Activated CD8-positive, alpha-beta memory T cell treated with anti-CD3 and anti-CD28 coated beads, Interleukin-2, amount 10 ng/mL, durations not matched to agents 7 days and 5 days (primary cell): Measurements from ENCODE around the gene CHD9. TPM values are rescaled to one million over a fixed set of nuclear protein-coding genes. Genes with fewer than 3 reads are reported as not detected.
"Not testable (repeated sequence)": the region's sequence is repeated elsewhere in the genome, so short reads cannot be mapped to it uniquely, and the experiment has no call there.

Experiments
- ATAC-seq: fragments of 150-1000 bp; cut with Tn5 transposase; one replicate; pipeline ENCODE4 v1.10.0; 2021; ENCODE audit warnings: moderate library complexity
- CTCF ChIA-PET: fragments of 350-600 bp; sonication (Branson Sonifier 250); formaldehyde crosslinking; loops from one replicate; lab custom pipeline; 2021; ENCODE audit warnings: antibody characterized with exemption; lab: Charles Lee
- DNase-seq: peaks from one replicate; pipeline ENCODE4 v3.0.0-alpha.2; 2020
- H3K27ac Mint-ChIP-seq: one replicate; pipeline ENCODE4 v1.8.0; 2021; ENCODE audit warnings: mild to moderate bottlenecking, mixed read lengths
- H3K27me3 Mint-ChIP-seq: one replicate; pipeline ENCODE4 v1.8.0; 2021; ENCODE audit warnings: mixed read lengths
- H3K36me3 Mint-ChIP-seq: one replicate; pipeline ENCODE4 v1.8.0; 2021; ENCODE audit warnings: mild to moderate bottlenecking, mixed read lengths
- H3K4me1 Mint-ChIP-seq: one replicate; pipeline ENCODE4 v1.8.0; 2021; ENCODE audit warnings: mixed read lengths
- H3K4me3 Mint-ChIP-seq: one replicate; pipeline ENCODE4 v1.8.0; 2021; ENCODE audit warnings: mild to moderate bottlenecking, moderate library complexity, mixed read lengths
- H3K9me3 Mint-ChIP-seq: one replicate; pipeline ENCODE4 v1.8.0; 2022; ENCODE audit warnings: low read depth, mixed read lengths
- total RNA-seq, 2 experiments: library from RNA; stranded (reverse); gene quantifications; one replicate each; pipeline ENCODE4 v1.2.3, GENCODE V29; 2021

Gene CHD9
- total RNA-seq, 2 experiments from 2014 or later, result 23.7 to 32.7 TPM

DNA sequence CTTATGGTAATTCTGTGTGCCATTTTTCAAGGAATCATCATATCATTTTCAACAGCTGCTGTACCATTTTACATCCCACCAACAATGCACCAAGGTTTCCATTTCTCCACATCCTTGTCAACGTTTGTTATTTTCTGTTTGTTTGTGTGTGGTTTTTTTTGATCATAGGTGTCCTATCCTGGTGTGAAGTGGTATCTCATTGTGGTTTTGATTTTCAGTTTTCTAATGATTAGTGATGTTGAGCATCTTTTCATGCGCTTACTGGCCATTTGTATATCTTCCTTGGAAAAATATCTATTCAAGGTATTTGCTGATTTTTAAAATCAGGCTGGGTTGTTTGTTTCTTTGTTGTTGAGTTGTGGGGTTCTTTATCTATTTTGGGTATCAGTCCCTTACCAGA, 15.0 kb downstream of the CHD9 start:
- Mint-ChIP-seq H3K4me1 (peaks cover 51% of the 10 kb centered on the region), H3K36me3 (peaks cover 34% of the 10 kb centered on the region), H3K9me3 (peaks cover 3% of the 10 kb centered on the region), H3K27ac (peak overlapping the region; percentile 69), H3K27me3 (no peaks in the 10 kb centered on the region), H3K4me3 (no peak overlapping the region)
- CTCF ChIA-PET, result interaction anchor here (1.2 to 3.8 kb wide), 3 partner anchors 10 to 30 kb away, joined by 4 to 14 read pairs (median 4); partner anchors contain the start of gene CHD9
- ATAC-seq (no peak), DNase-seq (no peak)

DNA sequence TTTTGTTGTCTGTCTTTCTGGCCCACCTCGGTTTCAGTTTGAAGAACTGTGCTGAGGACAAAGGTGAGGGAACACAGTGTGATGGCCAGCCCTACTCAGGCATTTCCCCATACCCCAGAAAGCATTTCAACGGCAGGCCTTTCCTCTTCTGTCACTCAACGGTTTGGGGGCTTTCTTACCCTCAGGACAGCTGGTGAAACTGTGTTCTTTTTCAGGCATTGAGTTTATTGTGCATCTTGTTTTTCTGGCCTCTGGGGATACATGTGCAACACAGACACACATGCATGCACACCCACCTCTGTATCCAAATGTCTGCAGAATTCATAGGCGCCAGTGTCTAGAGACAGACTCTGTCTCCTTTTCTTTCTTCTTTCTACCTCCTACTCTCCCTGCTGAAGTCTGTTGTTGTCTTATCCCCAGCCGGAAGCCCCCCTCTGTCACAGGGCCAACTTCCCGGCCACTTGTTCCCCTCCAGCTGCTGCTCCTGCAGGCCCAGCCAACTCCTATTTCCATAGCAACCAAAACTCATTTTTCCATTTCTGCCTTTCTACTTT, 17.0 kb downstream of the CHD9 start:
- ATAC-seq (no peak), DNase-seq (no peak)
- Mint-ChIP-seq H3K27ac (no peak overlapping the region), H3K36me3 (peaks cover 46% of the 10 kb centered on the region), H3K4me3 (no peak overlapping the region), H3K27me3 (no peaks in the 10 kb centered on the region), H3K9me3 (peaks cover 7% of the 10 kb centered on the region), H3K4me1 (peaks cover 33% of the 10 kb centered on the region)
- CTCF ChIA-PET, result interaction anchor here (1.9 kb wide), 1 partner anchor 17 kb away, joined by 4 read pairs; the partner anchor contains the start of gene CHD9

DNA sequence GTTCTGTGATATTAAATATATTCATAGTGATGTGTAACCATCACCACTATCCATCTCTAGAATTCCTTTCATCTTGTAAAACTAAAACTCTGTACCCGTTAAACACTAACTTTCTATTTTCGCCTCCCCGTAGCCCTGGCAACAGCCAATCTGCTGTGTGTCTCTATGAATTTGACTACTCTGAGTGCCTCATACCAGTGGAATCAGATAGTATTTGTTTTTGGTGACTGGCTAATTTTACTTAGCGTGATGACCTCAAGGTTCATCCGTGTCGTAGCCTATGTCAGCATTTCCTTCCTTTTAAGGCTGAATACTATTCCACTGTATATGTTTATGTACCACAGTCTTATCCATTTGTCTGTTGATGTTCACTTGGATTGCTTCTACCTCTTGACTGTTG, 18.2 kb downstream of the CHD9 start:
- no peak for ATAC-seq
- no peak overlapping the region for H3K27ac Mint-ChIP-seq
- peaks cover 30% of the 10 kb centered on the region for H3K4me1 Mint-ChIP-seq
- peaks cover 45% of the 10 kb centered on the region for H3K36me3 Mint-ChIP-seq
- CTCF ChIA-PET, result interaction anchor here (1.9 kb wide), 1 partner anchor 18 kb away, joined by 4 read pairs; the partner anchor contains the start of gene CHD9
- peaks cover 7% of the 10 kb centered on the region for H3K9me3 Mint-ChIP-seq
- no peak for DNase-seq
- H3K27me3 Mint-ChIP-seq, result no peaks in the 10 kb centered on the region
- no peak overlapping the region for H3K4me3 Mint-ChIP-seq

DNA sequence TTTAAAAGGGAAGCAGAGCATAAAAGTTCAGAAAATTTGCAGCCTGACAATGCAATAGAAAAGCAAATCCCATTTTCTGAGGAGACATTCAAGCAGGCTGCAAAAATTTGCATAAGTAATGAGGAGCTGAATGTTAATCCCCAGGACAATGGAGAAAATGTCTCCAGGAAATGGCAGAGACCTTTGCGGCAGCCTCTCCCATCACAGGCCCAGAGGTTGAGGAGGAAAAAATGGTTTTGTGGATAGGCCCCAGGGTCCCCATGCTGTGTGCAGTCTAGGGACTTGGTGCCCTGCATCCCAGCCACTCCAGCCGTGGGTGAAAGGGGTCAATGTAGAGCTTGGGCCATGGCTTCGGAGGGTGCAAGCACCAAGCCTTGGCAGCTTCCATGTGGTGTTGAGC, 19.5 kb downstream of the CHD9 start:
- H3K36me3 Mint-ChIP-seq, result peaks cover 47% of the 10 kb centered on the region
- H3K27ac Mint-ChIP-seq, H3K4me3 Mint-ChIP-seq, DNase-seq, H3K27me3 Mint-ChIP-seq, CTCF ChIA-PET, ATAC-seq, H3K9me3 Mint-ChIP-seq: not testable (repeated sequence)
- H3K4me1 Mint-ChIP-seq, result peaks cover 22% of the 10 kb centered on the region

DNA sequence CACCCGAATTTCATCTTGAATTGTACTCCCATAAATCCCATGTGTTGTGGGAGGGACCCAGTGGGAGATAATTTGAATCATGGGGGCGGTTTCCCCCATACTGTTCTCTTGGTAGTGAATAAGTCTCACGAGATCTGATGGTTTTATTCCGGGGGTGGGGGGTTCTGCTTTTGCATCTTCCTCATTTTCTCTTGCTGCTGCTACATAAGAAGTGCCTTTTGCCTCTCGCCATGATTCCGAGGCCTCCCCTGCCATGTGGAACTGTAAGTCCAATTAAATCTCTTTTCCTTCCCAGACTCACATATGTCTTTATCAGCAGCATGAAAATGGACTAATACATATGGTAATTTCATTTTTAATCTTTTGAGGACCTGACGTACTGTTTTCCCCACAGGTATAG, 20.7 kb downstream of the CHD9 start:
- H3K4me3 Mint-ChIP-seq, DNase-seq, ATAC-seq, CTCF ChIA-PET, H3K27ac Mint-ChIP-seq, H3K9me3 Mint-ChIP-seq, H3K27me3 Mint-ChIP-seq: not testable (repeated sequence)
- peaks cover 37% of the 10 kb centered on the region for H3K36me3 Mint-ChIP-seq
- peaks cover 12% of the 10 kb centered on the region for H3K4me1 Mint-ChIP-seq

DNA sequence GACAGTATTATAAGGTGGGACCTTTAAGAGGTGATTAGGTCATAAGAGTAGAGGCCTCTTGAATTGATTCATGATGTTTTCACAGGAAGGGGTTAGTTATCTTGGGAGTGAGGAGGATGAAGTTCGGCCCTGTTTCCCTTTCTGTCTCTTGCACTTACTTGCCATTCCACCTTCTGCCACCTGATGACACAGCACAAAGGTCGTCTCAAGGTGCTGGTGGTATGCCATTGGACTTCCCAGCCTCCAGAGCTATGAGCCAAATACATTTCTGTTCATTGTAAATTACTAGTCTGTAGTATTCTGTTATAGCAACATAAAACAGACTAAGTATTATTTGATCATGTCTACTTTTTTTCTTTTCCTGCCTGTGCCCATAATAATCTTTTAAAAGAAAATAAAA, 23.5 kb downstream of the CHD9 start:
- Mint-ChIP-seq H3K4me1 (peaks cover 10% of the 10 kb centered on the region), H3K4me3 (no peak overlapping the region), H3K36me3 (peaks cover 30% of the 10 kb centered on the region), H3K27ac (no peak overlapping the region), H3K9me3 (peaks cover 7% of the 10 kb centered on the region), H3K27me3 (no peaks in the 10 kb centered on the region)
- ATAC-seq (no peak), DNase-seq (no peak)
- CTCF ChIA-PET, result interaction anchor here (1.2 kb wide), 2 partner anchors 12 to 23 kb away, joined by 3 to 4 read pairs; partner anchors contain the start of gene CHD9

DNA sequence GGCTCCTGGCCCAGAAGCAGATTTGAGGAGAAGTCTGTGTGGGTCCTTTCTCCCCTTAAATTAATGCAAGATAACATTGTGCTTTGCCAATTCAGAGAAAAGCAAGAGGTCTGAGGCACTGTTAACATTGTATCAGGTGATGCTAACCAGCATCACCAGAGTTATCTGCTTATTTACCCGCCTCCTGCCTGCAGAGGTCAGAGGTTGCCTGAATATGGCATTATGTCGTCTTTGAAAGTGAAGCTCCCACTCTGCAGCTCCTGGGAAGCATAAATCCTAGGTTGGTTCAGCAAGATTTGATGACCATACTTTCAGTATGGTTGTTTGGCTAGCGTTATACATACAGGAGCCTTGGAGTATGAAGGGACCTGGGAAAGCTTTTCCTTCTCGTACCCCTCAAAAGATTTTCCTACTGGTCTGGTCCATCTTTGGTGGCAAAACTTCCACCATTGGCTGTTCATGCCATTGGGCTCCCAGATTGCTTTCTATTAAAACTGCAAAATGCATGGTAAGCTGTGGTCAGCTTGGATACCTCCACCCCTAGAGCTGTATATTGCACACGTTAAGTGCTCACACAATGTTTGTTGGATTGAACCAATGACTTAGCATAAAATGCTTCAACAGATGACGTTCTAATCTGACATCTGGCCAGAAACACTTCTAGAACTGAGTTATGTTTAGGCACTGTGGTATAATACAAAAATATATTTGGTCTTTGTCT, 24.1 kb downstream of the CHD9 start:
- H3K4me3 Mint-ChIP-seq, result no peak overlapping the region
- DNase-seq, result no peak
- CTCF ChIA-PET, result interaction anchor here (1.2 to 1.4 kb wide), 3 partner anchors 9 to 24 kb away, joined by 3 to 4 read pairs (median 4); partner anchors contain the start of gene CHD9
- ATAC-seq, result no peak
- no peaks in the 10 kb centered on the region for H3K27me3 Mint-ChIP-seq
- H3K4me1 Mint-ChIP-seq, result peaks cover 10% of the 10 kb centered on the region
- peaks cover 23% of the 10 kb centered on the region for H3K36me3 Mint-ChIP-seq
- H3K27ac Mint-ChIP-seq, result no peak overlapping the region
- H3K9me3 Mint-ChIP-seq, result peaks cover 4% of the 10 kb centered on the region

DNA sequence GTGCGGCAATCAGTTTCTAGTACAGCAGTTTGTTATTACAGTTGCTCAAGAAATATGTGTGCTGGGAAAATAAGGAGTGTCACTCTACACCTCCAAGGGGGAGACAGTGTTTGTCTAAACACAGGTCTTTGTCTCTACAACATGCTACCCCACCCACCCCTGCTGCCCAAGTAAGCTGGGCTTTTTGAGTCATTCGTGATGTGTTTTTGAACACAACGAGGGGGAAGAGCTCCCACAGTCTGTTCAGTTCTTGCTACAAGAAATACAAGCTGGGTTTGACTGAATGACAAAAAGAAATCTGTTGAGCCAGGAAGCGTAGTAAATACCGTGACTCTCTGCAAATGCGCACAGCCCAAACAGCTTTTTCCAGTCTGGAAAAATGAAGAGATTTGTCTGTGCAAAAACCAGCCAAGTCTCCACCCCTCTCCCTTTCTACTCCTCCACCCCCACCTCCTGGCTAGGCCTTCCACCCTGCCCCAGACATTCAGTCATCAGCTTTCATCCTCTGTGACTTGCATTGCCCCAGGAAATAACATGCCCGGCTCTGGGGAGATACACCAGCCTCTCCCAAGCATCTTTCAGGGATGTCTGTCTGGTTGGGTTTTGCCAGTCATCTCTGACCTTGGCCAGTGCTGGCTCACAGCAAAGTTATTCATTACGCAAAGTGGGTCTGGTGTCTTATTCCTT, 25.7 kb downstream of the CHD9 start:
- peaks cover 12% of the 10 kb centered on the region for H3K36me3 Mint-ChIP-seq
- H3K4me3 Mint-ChIP-seq, result no peak overlapping the region
- ATAC-seq (no peak), DNase-seq (no peak)
- CTCF ChIA-PET, result interaction anchor here (1.4 kb wide), 1 partner anchor 11 kb away, joined by 4 read pairs; no protein-coding TSS in a partner anchor
- no peak overlapping the region for H3K27ac Mint-ChIP-seq
- H3K4me1 Mint-ChIP-seq, result peaks cover 10% of the 10 kb centered on the region
- H3K9me3 Mint-ChIP-seq, result peaks cover 4% of the 10 kb centered on the region
- H3K27me3 Mint-ChIP-seq, result no peaks in the 10 kb centered on the region

DNA sequence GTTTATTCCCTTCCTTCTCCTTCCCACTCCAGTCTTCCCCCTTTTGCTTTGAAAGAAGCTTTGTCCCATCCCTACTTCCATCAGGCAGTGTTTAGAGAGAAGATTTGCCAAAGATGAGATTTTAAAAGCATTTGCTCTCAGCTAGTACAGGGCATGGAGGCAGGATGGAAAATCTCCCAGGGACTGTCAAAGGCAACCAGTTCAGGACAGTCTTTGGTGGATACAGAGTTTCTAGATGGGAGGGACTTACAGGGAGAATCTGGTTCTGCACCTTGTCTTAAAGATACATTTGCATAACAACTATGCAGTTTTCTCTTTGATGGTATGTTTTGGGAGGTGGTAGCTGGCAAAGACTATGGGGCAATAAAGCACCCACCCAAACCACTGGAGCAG, 26.2 kb downstream of the CHD9 start:
- Mint-ChIP-seq H3K4me3 (no peak overlapping the region), H3K36me3 (peaks cover 7% of the 10 kb centered on the region), H3K9me3 (no peaks in the 10 kb centered on the region), H3K4me1 (peaks cover 10% of the 10 kb centered on the region), H3K27me3 (no peaks in the 10 kb centered on the region), H3K27ac (no peak overlapping the region)
- CTCF ChIA-PET, result no interaction called here
- DNase-seq (no peak), ATAC-seq (no peak)

DNA sequence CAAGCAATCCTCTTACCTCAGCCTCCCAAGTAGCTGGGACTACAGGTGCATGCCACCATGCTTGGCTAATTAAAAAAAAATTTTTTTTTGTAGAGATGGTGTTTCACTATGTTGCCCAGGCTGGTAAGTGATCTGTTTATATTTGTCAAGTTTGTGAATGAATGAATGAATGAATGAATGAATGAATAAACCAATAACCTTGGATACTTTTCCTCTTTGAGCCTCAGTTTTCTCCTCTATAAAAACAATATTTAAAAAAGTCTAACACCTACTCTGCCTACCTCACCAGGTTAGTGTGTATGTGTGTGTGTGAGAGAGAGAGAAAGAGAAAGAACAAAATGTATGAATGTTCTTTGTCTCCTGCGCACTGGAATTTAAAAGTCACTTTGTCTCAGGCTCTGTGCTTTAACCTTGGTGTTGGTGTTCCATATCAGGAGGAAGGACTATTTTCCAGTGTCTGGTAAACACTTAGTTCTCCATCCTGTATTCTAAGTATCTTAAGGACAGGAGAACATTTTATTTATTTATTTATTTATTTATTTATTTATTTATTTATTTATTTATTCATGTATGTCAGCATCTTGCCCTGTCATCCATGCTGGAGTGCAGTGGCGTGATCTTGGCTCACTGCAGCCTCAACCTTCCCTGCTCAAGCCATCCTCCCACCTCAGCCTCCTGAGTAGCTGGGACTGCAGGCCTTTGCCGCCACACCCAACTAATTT, 27.1 kb downstream of the CHD9 start:
- DNase-seq (no peak), ATAC-seq (no peak)
- Mint-ChIP-seq H3K36me3 (peaks cover 7% of the 10 kb centered on the region), H3K9me3 (no peaks in the 10 kb centered on the region), H3K27ac (no peak overlapping the region), H3K27me3 (no peaks in the 10 kb centered on the region), H3K4me1 (peaks cover 10% of the 10 kb centered on the region), H3K4me3 (no peak overlapping the region)
- CTCF ChIA-PET, result no interaction called here

DNA sequence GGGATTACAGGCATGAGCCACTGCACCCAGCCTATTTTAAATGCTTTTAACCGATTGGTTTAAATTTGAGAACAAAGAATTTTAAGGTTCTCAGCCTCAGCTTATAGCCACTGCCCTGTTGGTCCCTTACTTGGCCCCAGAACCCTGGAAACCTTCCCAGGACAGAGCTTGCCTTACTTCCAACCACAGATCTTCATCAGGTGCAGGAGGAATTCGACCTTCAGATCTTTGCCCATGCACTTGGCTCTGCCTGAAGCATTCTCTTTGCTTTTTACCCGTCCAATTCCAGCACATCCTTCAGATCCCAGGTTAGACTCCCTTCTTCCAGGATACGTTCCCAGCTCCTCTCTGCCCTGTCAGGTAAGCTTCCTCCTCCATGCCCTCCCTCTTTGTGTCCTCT, 27.7 kb downstream of the CHD9 start:
- H3K27ac Mint-ChIP-seq, result no peak overlapping the region
- H3K27me3 Mint-ChIP-seq, result no peaks in the 10 kb centered on the region
- H3K36me3 Mint-ChIP-seq, result peaks cover 9% of the 10 kb centered on the region
- H3K4me3 Mint-ChIP-seq, result no peak overlapping the region
- DNase-seq (no peak), ATAC-seq (no peak)
- CTCF ChIA-PET, result no interaction called here
- no peaks in the 10 kb centered on the region for H3K9me3 Mint-ChIP-seq
- peaks cover 10% of the 10 kb centered on the region for H3K4me1 Mint-ChIP-seq

DNA sequence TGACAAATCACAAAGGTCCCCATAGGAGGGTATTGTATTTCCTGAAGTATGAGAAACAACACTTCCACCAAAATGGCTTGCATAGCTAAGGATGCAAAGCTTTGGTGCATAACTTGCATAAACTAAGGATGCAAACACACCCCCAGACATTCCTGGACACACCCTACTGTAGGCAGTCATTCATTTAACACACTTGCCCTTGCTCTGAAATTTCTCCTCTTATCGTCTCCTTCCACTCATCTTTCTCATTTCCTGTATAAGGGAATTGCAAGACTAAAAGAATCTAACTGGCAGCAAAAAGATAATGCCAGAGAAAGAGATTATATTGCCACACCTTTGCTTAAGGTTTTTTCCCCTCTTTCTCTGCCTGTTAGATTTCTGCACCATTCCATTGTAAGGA, 28.3 kb downstream of the CHD9 start:
- CTCF ChIA-PET, result no interaction called here
- DNase-seq (no peak), ATAC-seq (no peak)
- Mint-ChIP-seq H3K36me3 (peaks cover 6% of the 10 kb centered on the region), H3K27ac (no peak overlapping the region), H3K4me3 (no peak overlapping the region), H3K4me1 (peaks cover 5% of the 10 kb centered on the region), H3K9me3 (no peaks in the 10 kb centered on the region), H3K27me3 (no peaks in the 10 kb centered on the region)

DNA sequence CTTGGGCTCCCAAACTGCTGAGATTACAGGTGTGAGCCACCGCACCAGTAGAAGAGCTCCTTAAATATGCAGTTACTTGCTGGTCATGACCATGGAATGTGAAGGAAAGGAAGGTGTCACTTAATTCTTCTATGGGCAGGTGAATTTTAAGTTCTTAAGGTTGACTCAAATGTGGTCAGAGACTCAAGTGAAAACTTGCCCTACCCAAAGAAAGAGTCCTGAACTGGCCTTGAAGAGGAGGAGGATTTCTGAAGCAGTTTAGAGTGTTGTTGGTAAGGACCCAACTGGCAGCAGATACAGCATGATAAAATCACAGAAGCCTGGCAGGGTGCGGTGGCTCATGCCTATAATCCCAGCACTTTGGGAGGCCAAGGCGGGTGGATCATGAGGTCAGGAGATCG, 29.4 kb downstream of the CHD9 start:
- ATAC-seq (no peak), DNase-seq (no peak)
- no peak overlapping the region for H3K27ac Mint-ChIP-seq

More for the DNA sequence above, 29.4 kb downstream of the CHD9 start:
- Mint-ChIP-seq H3K4me3 (no peak overlapping the region), H3K4me1 (peaks cover 3% of the 10 kb centered on the region), H3K36me3 (peaks cover 4% of the 10 kb centered on the region), H3K27me3 (no peaks in the 10 kb centered on the region), H3K9me3 (no peaks in the 10 kb centered on the region)
- CTCF ChIA-PET, result no interaction called here
